Transverse colon (tissue), 3 donors: ENCODE results near the gene GTF2IRD1.

Experiments
- CTCF ChIP-seq, 5 experiments: fragments of 200-600 bp in 3 of 5; fragments of 450-650 bp in 2 of 5; sonication (generic) in 3 of 5; IDR thresholded peaks; 1 replicate in 2 of 5; 2 replicates in 3 of 5; pipeline ENCODE4 v1.5.1; 2016 to 2017; ENCODE audit warnings: antibody characterized with exemption in 5 of 5, inconsistent platforms in 3 of 5, mild to moderate bottlenecking in 2 of 5, moderate library complexity in 1 of 5
- EP300 ChIP-seq: sonication (generic); formaldehyde crosslinking; IDR thresholded peaks from one replicate; pipeline ENCODE4 v1.6.1; 2017; ENCODE audit warnings: antibody characterized with exemption, low read depth
- POLR2A ChIP-seq: fragments of 450-650 bp; IDR thresholded peaks from one replicate; pipeline ENCODE4 v1.6.1; 2016; ENCODE audit warnings: antibody characterized with exemption, mild to moderate bottlenecking, moderate library complexity

GRCh38 chr7:74575083-74575784 is 121.5 kb downstream of the GTF2IRD1 start:
- TF ChIP-seq CTCF (IDR thresholded peaks at IDR 0.05) (no peak), POLR2A (no peak), EP300 (no peak)
